DND-41 (cell line): ENCODE data around the gene IL17REL.

Experiments used
- ATAC-seq: fragments of 200-7000 bp; cut with Tn5 transposase; 3 replicates; pipeline ENCODE4 v1.9.1; 2021; ENCODE audit warnings: low read depth; ENCODE audit not compliant: insufficient read depth
- DNase-seq: peaks from one replicate; pipeline ENCODE4 v3.0.0-alpha.2; 2020
- H2AFZ ChIP-seq: 2 replicates; pipeline ENCODE4 v1.6.0; 2012; ENCODE audit warnings: low read depth, low read length
- H3K27ac ChIP-seq: 2 replicates; pipeline ENCODE4 v1.5.1; 2012; ENCODE audit warnings: low read length, inconsistent platforms
- H3K27me3 ChIP-seq: fragments of 200-600 bp; sonication (generic); 2 replicates; pipeline ENCODE4 v1.6.0; 2012; ENCODE audit warnings: low read length, mild to moderate bottlenecking, inconsistent platforms; ENCODE audit not compliant: insufficient read depth, poor library complexity
- H3K36me3 ChIP-seq: 2 replicates; pipeline ENCODE4 v1.5.1; 2012; ENCODE audit warnings: low read length, inconsistent platforms; ENCODE audit not compliant: insufficient read depth
- H3K4me1 ChIP-seq: 2 replicates; pipeline ENCODE4 v1.5.1; 2012; ENCODE audit warnings: mild to moderate bottlenecking, low read length; ENCODE audit not compliant: insufficient read depth
- H3K4me2 ChIP-seq: 2 replicates; pipeline ENCODE4 v1.6.0; 2012; ENCODE audit warnings: mild to moderate bottlenecking, moderate library complexity, low read length, inconsistent platforms; ENCODE audit not compliant: insufficient read depth
- H3K4me3 ChIP-seq, 2 experiments: fragments of 200-600 bp in 1 of 2; shearing (Covaris generic) in 1 of 2; 2 replicates each; pipeline ENCODE4 v1.5.1; 2012 to 2016; ENCODE audit warnings: inconsistent platforms in 2 of 2, low read length in 2 of 2, mild to moderate bottlenecking in 2 of 2, low read depth in 1 of 2, moderate library complexity in 1 of 2
- H3K79me2 ChIP-seq: 2 replicates; pipeline ENCODE4 v1.6.0; 2012; ENCODE audit warnings: low read length, inconsistent platforms; ENCODE audit not compliant: insufficient read depth
- H3K9ac ChIP-seq: 2 replicates; pipeline ENCODE4 v1.6.0; 2012; ENCODE audit warnings: low read depth, mild to moderate bottlenecking, inconsistent platforms, low read length, moderate library complexity
- H3K9me3 ChIP-seq: 2 replicates; pipeline ENCODE4 v1.5.1; 2012; ENCODE audit warnings: low read length, moderate library complexity, mild to moderate bottlenecking, inconsistent platforms; ENCODE audit not compliant: insufficient read depth, severe bottlenecking
- H4K20me1 ChIP-seq: 2 replicates; pipeline ENCODE4 v1.6.0; 2012; ENCODE audit warnings: low read length; ENCODE audit not compliant: insufficient read depth
- CTCF ChIP-seq: IDR thresholded peaks from 2 replicates; pipeline ENCODE4 v1.5.1; 2012; ENCODE audit warnings: borderline replicate concordance, low read length, moderate library complexity, mild to moderate bottlenecking; ENCODE audit not compliant: poor library complexity, severe bottlenecking; ENCODE audit errors: extremely low read depth
- EZH2 ChIP-seq: IDR thresholded peaks from 3 replicates; pipeline ENCODE4 v1.6.1; 2012; ENCODE audit warnings: borderline replicate concordance, low read depth, mild to moderate bottlenecking, moderate library complexity, low read length, inconsistent platforms; ENCODE audit not compliant: severe bottlenecking

Gene IL17REL

GRCh38 chr22:49958366-49958921 lies 54.1 kb downstream of the IL17REL start:
- no peaks in the 10 kb centered on the region for H3K27me3 ChIP-seq
- H4K20me1 ChIP-seq, result peaks cover 20% of the 10 kb centered on the region
- H2AFZ ChIP-seq, result no peak overlapping the region
- ATAC-seq (no peak), DNase-seq (no peak)
- H3K4me1 ChIP-seq, result peaks cover 32% of the 10 kb centered on the region
- H3K4me3 ChIP-seq, result no peak overlapping the region
- H3K9me3 ChIP-seq, result no peaks in the 10 kb centered on the region
- H3K4me2 ChIP-seq, result no peak overlapping the region
- no peak overlapping the region for H3K27ac ChIP-seq
- H3K36me3 ChIP-seq, result peaks cover 19% of the 10 kb centered on the region
- no peak for TF ChIP-seq CTCF
- TF ChIP-seq EZH2, result no peak
- H3K79me2 ChIP-seq, result peaks cover 28% of the 10 kb centered on the region
- H3K9ac ChIP-seq, result no peak overlapping the region

- Histone ChIP-seq H2AFZ (no peak overlapping the region), H3K79me2 (peaks cover 23% of the 10 kb centered on the region), H3K9me3 (no peaks in the 10 kb centered on the region), H3K4me1 (peaks cover 26% of the 10 kb centered on the region), H4K20me1 (peaks cover 15% of the 10 kb centered on the region), H3K36me3 (peaks cover 13% of the 10 kb centered on the region), H3K27ac (no peak overlapping the region), H3K4me3 (no peak overlapping the region), H3K9ac (no peak overlapping the region), H3K4me2 (no peak overlapping the region), H3K27me3 (no peaks in the 10 kb centered on the region)
- TF ChIP-seq CTCF (no peak), EZH2 (no peak)
- DNase-seq, result no peak
- ATAC-seq, result no peak
Measured at GRCh38 chr22:49957826-49958365, 54.7 kb downstream of the IL17REL start.

DNA sequence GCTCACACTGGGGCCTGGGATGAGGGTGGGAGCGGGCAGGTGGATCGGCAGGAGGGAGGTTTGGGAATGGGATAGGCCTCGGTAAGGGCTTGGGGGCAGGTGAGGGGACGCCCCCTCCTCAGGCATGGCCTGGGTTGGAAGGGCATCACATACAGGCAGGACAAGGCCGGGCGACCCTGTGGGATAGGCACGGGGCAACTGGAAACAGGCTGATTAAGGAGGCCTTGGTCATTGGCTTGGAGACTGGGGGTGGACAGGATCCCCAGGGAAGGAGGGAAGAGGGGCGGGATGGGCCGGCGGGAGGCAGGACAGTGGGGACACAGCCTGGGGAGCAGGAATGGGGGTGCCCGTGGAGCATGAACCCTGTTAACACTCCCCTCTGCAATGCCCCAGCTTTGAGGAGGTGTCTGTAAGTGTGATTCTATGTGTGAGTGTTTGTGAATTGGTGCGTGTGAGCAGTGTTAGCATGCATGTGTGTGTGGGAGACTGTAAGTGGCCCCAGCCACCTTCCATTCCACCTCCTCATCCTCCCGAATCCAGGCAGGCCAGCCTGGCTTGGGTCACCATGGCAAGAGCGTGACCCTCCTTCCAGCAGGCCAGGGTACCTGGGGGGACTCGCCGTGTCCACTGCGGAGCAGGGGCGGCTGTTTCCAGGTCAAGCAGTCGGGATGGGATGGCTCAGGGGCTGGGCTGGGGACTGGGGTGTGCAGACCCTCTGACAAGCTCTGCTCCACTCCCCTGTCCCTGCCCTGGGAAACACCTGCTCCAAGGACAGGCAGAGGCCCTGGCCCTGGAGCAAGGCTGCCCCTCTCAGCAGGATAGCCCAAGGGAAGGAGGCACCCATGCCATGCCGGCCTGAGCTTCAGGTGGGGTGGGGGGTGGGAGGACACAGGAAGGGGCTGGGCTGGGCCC lies 55.4 kb downstream of the IL17REL start:
- DNase-seq, result no peak
- Histone ChIP-seq H3K4me2 (no peak overlapping the region), H3K79me2 (peaks cover 16% of the 10 kb centered on the region), H3K27me3 (no peaks in the 10 kb centered on the region), H2AFZ (no peak overlapping the region), H3K4me1 (peaks cover 19% of the 10 kb centered on the region), H3K27ac (no peak overlapping the region), H3K36me3 (peaks cover 7% of the 10 kb centered on the region), H4K20me1 (peaks cover 8% of the 10 kb centered on the region), H3K9me3 (no peaks in the 10 kb centered on the region), H3K9ac (no peak overlapping the region), H3K4me3 (no peak overlapping the region)
- no peak for ATAC-seq
- no peak for TF ChIP-seq EZH2
- TF ChIP-seq CTCF, result no peak
